EH (cell line): ENCODE measurements around the gene DSCAML1.
"Not testable (repeated sequence)": the region's sequence is repeated elsewhere in the genome, so short reads cannot be mapped to it uniquely, and the experiment has no call there.

Experiments
- DNase-seq: peaks from one replicate; pipeline ENCODE4 v3.0.0-alpha.2; 2015; ENCODE audit warnings: low read depth

The DSCAML1 gene

DNA sequence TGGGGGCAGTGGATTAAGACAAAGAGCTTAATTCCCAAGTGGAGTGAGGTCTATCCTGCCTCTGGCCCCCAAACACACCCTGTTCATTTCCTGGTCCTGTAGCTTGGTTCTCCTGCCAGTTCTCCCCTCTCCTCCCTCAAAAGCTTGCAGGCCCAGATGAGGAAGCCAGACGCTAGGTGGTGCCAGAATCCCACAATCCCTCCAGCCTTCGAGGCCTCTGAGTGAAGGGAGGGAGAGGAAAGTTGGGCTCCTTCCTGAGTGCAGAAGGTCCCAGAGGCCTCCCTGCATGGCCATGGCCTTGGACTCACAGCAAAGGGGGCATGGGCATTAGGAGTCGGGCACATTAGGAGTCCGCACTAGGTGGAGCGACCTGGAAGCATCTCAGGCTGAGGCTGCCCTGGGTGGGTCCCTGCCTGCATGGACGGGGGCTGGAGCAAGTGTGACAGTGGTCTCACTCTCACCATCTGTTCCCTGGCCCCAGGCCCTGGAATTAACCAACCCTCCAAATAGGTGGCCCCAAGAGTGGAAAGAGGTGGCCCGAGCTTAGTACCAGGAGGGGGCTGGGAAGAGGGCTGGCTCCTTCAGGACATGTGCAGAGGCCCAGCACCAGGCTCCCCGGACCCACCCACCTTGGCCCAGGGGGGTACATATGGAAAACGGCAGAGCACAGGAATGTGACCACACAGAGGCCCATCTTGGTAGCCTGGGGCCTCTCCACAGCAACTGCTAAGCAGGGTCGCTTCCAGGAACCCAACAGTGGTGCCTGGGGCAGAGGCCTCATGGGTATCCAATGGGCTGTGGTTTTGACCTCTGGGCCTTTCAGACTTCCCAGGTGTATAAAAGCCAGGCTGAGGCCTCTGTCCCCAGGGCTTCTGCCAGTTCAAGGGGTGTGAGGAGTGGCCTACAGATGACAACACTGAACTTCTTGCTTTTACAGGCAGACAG is 22.4 kb upstream of the DSCAML1 start:
- peak; percentile 56 for DNase-seq

DNA sequence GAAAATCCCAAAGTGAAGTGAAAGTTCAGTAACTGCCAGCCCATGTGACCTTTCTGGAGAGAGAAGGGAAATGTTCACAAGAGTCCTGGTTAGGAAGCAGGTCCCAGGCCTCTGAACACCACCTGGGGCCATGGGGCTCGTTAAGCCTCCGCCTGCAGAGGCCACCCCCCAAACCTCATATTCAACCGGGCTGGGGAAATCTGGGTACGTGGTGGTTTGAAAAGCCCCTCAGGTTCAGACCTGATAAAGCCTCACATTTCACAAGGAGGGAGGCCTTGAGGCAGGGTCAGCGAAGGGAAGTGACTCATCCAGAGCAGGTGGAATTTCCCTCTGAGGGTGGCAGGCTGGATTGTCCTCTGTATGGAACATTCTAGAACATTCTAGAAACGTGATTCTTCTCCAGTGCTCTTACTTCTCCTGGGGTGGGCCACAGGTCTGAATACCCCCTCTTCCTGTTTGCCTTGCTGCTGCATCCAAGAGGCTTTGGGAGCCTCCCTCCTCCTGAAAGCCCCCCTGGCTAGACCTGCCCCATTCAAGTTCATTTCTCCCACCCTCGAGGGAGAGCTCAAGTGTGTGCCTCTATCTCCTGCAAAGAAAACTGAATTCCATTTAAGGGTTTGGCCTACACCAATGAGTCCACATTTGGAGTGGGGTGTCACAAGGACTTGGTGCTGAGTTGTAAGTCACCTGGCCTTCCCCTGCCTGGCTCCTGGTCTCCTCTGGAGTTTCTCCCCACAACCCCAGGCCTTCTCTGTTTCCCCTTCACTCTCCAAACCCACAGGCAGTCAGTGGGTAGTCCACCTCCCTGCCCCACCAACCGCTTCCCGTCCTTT is 21.2 kb upstream of the DSCAML1 start:
- peak; percentile 20 for DNase-seq

DNA sequence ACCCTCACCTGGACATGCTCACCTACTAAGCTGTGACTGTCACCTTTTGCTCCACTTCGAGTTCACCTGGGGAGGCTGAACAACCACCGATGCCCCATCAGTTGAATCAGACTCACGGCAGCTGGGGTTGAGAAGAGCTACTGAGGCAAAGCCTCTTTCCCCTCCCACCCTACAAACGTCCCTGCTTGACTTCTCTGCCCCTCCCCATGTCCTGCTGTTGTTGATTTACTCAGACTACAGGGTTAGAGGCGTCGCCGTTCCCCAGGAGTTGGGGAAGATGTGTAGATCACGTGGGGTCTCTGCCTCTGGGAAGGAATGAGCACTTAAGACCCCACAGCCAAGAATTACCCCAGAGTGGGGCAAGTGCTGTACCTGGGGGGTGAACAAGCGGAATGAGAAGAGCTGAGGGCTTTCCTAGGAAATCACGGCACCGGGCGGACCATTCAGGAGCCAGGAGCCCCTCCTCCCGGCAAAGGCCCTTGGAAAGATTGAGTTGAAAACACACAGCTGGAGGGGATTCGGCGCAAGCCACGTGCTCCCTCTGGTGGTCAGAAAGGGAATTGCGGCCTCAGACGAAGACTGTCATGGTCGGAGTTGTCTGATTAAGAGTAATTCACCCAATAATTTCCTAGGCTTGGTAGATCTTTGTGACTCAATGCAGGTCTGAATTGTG is 20.5 kb upstream of the DSCAML1 start:
- DNase-seq, result peak; percentile 73

DNA sequence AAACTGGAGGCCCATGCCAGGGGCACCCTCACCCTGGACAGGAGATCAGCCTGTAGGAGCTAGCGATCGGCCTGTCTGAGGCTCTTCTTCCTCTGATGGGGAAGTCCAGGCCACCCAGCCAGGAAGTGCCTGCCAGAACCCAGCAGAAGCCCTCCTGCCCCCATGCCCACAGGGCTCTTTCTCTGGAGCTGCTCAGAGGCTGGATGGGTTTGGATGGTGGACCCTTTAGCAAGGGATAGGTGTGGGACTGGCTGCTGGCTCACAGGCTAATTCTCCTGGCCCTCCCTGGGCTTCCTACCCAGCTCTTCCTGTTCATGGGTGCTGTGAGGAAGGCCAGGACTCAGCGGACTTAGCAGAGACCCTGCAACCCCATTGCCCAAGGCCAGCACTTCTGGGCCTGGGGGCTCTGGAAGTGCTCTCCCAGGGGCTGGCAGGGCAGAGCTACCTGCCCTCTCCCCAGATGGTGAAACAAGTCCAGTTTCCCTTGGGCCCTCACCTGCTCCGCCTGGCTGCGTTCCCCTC is 19.9 kb upstream of the DSCAML1 start:
- DNase-seq, result no peak

DNA sequence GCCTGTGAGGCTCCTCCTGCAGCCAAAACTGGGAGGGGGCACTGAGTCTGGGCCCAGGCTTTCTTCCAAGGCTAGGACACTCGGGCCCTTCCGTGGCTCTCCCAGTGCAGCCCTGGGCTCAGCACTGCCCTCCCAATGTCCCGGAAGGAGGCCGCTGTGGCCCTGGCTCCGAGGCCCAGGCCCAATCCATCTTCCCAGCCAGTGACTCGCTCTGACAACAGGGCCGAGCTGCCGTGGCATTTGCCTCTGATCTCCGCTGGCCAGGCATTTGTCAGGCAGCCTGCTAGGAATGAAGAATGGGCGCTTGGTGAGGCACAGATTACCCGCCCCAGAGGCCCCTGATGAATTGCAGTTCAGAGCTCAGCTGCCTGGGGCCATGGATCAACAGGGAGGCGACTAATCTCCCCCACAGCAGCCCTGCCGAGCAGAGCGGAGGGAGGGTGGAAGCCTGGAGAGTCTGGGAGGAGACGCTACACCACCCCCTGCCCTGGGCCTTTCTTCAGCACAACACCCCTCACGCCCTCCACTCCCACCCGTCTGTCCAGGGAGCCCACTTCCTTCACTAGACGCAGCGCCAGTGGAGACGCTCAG is 19.2 kb upstream of the DSCAML1 start:
- peak; percentile 80 for DNase-seq

DNA sequence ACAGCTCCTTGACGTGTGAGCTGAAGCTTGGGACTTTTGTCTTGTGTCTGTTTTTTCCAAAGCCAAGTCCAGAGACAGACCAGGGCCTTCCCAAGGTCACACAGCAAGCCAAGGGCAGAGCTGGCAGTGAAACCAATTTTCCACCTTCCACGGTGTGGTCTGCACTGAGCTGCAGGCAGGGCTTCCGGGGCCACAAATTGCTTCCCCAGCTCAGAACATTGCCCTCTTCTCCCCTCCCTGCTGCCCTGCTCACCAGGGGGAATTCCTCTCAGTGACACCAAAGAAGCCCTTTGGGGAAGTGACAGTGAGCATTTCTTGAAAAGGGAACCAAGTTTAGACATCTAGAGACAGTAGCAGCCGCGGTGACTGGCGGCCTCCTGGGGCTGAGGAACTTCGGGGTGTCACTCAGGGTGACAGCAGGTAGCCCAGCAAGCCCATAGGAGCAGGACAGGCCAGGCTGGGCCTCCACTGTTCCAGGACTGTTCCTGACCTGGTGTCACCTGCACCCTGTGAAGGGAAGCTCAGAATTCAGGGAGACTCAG is 18.3 kb upstream of the DSCAML1 start:
- DNase-seq, result no peak

DNA sequence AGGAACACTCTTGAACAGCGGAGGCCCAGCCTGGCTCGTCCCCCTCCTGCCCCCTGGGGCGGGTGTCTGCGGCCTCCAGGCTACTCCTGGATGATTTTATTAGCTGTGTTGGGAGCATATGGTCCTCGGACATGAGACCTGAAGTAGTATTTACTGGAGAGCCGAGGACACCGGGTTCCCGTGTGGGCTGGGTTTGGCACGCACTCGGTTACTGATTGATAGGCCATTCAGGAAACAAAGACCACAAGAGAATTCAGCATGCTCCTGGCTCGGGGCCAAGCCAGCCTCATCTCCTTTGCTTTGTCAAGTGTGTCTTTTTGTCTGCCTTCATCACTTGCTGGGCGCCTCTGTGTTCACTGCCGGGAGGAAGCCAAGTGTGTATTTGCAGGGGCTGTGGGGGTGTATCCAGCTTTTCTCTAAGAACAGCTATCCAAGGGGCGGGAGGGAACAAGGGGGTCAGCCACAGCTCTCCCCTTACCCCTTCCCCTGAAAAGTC is 17.8 kb upstream of the DSCAML1 start:
- peak; percentile 8 for DNase-seq

DNA sequence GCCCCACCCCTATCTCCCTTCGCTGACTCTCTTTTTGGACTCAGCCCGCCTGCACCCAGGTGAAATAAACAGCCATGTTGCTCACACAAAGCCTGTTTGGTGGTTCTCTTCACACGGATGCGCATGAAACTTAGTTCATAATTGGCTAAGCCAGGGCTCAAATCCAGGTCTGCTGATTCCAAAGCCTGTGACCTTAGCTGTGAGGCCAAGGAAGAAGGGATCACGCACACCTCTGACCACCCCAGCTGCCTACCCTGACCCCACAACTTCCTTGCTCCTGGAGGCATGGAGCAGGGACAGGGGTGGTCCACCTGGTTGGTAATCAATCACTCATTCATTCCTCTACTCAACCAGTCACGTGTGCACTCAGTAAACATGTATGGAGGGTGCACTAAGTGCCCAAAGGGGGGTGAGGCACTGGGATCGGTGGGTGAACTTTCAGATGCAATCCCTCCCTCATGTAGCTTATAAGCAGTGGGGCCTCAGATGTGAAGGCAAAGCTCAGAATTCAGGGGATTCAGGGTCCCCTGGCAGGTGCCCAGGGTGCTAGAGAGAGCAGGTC is 17.3 kb upstream of the DSCAML1 start:
- no peak for DNase-seq

DNA sequence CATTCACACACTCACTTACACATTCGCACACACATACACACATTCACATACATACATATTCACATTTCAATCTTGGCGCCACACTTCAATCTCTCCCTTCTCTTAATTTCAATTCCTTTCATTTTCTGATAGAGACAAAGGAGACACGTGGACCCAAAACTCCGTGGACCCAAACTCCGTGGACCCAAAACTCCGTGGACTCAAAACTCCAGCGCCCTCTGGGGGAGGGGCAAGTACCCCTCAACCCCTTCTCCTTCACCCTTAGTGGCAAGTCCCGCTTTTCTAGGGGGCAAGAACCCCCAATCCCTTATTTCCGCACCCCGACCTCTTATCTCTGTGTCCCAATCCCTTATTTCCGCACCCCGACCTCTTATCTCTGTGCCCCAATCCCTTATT is 13.0 kb upstream of the DSCAML1 start:
- not testable (repeated sequence) for DNase-seq

DNA sequence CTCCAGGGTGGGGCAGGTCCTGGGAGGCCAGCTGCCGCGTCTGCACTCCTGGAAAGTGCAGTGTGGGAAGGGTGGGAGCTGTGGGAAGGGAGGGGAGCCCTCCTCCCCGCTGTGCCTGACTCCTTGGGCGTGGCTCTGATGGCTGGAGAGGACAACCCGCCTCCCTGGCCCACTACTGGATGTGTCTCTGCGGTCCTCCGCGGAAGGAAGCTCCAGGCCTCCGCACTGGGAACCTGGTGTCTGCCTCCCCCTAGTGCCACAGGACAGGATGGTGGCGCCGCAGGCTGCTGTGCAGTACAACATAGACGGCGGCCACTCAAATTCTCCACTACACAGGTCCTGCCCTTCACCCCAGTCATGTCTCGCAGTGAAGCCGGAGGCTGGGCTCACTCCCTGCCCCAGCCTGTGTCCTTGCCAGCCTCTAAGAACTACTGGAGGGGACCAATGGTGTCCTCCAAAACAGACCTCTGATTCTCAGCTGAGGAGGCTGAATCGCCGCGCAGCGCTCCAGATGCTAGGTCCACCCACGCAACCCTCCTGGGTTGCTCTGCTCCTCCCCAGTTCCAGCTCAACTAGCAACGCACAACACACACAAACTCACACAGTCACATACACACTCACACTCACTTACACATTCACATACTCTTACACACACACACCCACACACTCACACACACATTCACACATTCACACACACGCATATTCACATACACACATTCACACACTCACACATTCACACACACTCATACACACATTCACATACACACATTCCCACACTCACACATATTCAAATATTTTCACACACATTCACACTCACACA is 12.4 kb upstream of the DSCAML1 start:
- peak; percentile 39 for DNase-seq

DNA sequence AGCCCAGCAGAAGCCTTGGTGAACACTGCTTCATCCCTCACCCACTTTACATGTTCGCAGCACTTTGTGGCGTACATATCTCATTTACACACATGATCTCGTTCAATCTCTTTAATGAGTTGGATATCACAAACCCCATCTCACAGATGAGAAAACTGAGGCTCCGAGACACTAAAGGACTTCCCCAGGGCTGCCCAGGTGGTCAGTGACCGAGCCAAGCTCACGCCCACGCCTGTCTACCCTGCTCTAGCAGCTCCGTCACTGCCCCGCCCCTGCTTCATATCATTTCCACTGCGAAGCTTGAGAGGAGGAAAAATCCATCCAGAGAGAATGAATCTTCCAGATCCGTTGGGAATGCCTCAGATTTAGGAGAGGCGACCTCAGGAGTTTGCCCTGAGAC is 11.8 kb upstream of the DSCAML1 start:
- DNase-seq, result no peak

DNA sequence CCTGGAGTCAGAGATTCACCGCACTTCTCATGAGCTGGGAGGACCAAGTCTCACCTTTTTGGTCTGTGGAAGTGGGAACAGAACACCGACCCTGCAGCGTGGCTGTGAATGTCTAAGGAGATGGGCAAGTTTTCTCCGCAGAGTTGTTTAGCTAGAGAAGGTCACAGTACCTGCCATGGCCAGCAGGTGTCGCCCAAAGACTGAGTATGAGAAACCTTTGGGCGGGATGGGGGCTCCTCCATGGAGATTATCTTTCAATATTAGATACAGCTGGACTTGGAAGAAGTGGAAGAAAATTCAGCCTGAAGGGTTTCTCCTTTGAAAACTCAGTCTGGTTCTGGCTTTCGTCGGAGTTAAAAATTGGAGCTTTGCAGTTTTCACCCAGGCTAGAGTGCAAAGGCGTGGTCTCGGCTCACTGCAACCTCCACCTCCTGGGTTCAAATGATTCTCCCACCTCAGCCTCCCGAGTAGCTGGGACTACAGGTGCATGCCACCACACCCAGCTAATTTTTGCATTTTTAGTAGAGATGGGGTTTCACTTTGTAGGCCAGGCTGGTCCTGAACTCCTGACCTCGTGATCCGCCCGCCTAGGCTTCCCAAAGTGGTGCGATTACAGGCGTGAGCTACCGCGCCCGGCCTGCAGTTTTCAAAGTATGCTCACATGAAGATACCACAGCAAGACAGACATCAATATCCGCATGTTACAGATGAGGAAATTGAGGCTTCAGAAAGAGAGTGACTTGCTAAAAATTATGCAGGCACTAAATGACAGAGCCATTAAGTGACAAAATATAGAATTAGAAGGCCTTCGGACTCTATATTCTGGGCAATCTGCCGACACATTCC is 10.7 kb upstream of the DSCAML1 start:
- DNase-seq, result peak; percentile 58

DNA sequence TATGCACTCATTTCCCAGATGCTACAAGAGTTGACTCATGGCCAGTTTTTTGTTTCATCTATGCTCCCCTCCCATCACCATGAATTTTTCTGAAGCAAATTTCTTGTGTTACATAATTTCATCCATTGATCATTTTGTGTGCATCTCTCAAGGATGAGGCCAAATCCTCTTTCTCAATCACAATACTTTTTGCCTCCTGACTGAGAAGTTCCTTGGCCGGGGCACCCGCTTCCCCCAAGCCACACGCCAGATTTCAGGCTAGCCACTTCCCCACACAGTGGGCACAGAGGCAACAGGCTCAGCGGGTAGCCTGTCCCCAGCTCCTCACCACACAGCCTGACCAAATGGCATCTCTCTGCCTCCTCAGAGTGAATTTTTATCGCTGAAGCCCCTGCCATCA is 9.8 kb upstream of the DSCAML1 start:
- DNase-seq, result no peak

DNA sequence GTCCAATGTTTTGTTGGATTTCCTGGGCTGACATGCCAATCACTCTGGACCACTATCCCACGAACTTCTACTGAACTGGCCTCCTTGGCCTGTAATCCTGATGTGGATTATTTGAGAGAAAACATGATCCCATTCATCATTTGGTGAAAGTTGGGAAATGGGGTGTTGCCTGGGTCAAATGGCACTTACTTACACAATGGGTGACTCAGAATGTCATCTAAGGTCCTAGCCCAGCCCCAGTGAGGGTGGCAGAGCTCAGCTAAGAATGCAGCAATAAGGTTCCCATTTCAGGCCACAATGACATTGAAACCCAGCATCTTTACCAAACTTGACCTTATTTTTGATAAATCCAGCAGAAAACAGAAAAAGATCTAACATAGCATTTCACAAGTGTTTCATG is 8.0 kb upstream of the DSCAML1 start:
- no peak for DNase-seq

DNA sequence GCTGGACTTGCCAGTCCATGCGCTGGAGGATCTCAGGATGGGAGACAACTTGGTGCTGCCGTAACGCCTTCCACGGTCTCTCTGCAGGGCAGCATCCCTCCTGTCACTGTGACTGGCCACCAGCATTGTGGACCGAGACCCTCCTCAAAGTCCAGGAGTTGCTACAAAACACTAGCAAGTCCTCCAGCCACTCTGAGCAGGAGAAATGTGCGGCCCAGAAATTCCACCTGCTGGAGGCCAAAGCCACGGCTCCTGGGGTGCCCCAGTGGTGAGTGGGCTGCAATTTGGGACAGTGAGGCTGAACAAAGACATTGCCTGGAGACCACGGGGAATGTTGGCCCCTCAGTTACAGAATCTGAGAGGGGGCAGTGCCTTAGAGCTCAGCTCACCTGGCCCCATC is 6.9 kb upstream of the DSCAML1 start:
- no peak for DNase-seq

DNA sequence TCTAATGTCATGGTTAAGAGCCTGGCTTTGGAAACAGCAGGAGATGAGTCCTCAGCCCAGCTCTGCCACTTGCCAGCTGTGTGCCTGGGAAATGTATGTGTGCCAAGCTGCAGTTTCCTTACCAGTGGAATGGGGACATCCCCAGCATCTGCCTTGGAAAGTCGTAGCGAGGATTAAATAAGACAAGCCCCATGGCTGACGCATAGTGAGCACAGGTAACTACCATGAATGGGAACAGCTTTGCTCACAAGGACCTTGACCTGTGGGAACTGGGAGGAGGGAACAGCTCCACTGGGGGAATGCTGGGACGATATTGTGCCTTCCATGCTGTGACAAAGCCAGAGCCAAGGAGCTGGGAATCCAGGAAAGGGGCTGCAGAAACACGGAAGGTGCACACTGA is 2.6 kb upstream of the DSCAML1 start:
- no peak for DNase-seq

DNA sequence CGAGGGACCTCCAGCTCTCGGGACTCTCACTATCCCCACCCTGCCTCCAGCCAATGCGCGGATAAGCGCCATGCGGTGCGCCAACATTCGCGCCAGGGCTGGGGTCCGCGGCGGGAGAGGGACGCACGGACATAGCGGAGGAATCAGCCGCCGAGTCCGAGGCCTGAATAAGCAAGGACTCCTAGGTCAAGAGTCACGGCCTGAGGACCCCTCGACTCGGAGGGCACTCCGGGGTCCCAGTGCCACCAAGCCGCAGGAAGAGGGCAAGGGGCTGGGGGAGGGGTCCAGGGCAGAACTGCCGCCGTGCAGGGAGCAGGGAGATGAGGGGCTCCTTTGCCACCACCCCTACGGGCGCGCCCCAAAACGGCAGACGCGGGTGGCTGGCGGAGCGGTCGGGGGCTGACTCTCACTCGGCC is 552 bp downstream of the DSCAML1 start:
- DNase-seq, result no peak

DNA sequence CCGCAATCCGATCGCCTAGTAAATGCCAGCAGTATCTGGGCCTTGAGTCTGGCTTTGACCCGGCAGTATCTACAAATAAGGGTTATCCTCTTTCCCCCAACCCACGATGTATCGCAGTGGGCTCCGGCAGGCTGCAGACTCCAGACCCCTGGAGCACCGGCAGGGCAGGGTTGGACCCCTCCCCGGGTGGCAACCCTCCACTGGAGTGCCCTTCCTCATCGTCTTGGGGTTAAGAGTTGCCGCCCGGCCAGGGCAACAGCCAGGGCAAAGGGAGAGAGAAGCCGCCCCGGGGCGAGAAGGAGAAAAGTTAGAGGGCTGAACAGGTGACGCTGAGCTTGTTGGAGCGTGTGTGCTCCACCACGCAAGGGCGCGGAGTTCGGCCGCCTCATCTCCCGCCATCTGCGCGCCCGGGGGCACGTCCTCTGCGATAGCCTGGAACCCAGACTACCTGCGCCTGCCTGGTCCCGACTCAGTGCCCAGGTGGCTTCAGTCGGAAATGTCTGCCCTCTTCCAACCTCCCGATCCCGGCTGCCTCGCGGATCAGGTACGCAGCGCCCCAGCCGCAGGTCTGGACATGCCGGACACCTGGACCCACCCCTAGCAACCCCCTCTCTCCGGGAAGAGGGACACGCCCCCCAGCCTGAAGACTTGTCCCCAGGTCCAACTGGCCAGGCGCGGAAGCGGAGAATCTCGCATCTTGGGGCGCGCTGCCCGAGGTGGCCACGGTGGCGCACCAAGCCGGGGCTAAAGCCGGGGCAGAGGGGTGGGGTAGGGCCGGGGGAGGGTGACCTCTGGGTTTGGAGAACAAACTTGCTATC is 1.2 kb downstream of the DSCAML1 start:
- no peak for DNase-seq
